HG03575 (cell line): ENCODE results near the gene ECHDC3.

Source experiments
- ATAC-seq: cut with Tn5 transposase; IDR thresholded peaks from one replicate; pipeline ENCODE4 v1.9.1; 2021; ENCODE audit not compliant: unreplicated experiment, insufficient number of reproducible peaks, low FRiP score; ENCODE audit errors: extremely low read depth

The ECHDC3 gene

DNA sequence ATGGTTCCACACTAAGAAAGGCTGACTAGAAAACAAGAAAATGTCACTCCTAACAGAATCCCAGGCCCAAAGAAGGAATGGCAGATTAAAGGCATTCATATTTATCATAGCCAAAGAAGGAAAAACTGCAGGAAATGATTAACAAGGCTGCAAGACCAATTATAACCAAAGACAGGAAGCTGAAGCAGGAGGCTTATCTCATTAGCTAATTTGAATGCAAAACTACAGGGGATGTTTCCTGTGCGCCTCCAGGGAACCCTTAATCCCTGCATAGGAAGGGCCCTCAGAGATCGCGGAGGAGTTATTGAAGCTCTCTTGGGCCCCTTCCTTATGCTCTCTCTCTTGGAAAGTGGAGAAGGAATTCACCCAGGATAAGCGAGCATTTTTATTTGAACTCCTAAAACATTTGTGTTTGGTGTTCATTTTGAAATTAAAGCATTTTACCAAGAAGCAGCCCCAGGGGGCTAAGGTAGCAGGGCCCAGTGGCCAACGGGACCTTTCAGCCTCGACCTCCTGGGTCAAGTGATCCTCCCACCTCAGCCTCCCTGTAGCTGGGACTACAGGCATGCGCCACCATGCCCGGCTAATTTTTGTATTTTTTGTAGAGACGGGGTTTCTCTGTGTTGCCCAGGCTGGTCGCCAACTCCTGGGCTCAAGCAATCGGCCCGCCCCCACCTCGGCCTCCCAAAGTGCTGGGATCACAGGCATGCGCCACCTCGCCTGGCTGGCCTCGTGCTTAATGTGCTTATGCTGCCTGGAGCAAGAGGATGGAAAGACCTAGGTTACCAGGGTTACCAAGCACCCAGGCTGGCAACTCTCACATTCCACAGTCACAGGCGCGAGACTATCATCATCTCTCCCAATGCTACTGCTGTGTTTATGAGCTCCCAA is 56.9 kb downstream of the ECHDC3 start:
- ATAC-seq, result no peak

DNA sequence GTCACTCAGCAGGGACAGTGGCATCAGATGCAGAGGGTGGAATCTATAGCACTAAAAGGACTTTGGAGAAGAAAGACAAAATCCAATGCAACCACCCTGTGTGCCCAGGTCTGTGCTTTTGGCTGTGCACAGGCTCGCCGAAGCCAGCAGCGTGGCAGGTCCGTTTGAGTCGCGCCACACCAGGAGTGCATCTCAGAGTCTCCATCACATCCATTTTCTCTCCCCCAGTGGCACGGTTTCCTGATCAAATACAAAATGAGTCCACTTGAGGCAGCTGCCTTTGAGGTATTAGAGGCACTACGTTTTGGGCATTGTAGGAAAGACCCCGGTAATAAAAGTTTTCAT is 57.5 kb downstream of the ECHDC3 start:
- no peak for ATAC-seq

- no peak for ATAC-seq
These were observed 62.2 kb downstream of the ECHDC3 start for GRCh38 chr10:11804336-11804735.

- no peak for ATAC-seq
These were observed 63.6 kb downstream of the ECHDC3 start for GRCh38 chr10:11805792-11806191.

- no peak for ATAC-seq
These were observed 64.5 kb downstream of the ECHDC3 start for GRCh38 chr10:11806706-11807105.

- no peak for ATAC-seq
These were observed 66.6 kb downstream of the ECHDC3 start for GRCh38 chr10:11808808-11809207.

GRCh38 chr10:11810313-11810766 is 68.2 kb downstream of the ECHDC3 start:
- ATAC-seq, result no peak

GRCh38 chr10:11810973-11811372 is 68.8 kb downstream of the ECHDC3 start:
- no peak for ATAC-seq

DNA sequence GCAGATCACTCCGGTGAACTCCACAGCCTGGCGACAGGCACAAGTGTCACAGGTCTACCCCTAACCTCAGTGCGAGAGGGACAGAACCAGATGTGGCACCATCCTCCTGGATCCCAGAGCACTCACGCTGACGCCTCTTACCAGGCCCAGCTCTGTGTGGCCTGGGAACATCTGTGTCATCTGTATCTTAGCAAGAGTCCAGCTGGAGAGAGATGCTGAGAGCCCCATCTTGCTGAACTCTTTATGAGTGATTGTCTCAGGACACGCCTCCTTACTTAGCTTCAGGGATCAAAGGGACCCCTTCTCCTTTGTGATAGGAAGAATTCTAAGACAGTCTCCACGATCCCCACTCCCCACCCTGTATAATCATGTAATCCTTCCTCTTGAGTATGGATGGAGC is 71.0 kb downstream of the ECHDC3 start:
- ATAC-seq, result no peak
